Measurements from ENCODE around the gene HMCN2. TPM values are rescaled to one million over a fixed set of nuclear protein-coding genes. Genes with fewer than 3 reads are reported as not detected.

The HMCN2 gene
- total RNA-seq, 1 donor from 2014 or later: 7.8 TPM

- Histone ChIP-seq H3K4me1 (no peaks in the 10 kb centered on the region), H3K4me3 (no peak overlapping the region), H3K27me3 (no peaks in the 10 kb centered on the region), H3K9me3 (no peaks in the 10 kb centered on the region), H3K36me3 (peaks cover 12% of the 10 kb centered on the region), H3K27ac (no peak overlapping the region)
- DNase-seq: no peak
- intact Hi-C loops (cut with DNase I): loop anchor here (5.0 kb wide), 1 partner anchor 221 kb away; no protein-coding TSS in a partner anchor
- no peak for ATAC-seq
- no peak for TF ChIP-seq CTCF (IDR thresholded peaks at IDR 0.05)
Observed at GRCh38 chr9:130461731-130462130, 196.2 kb downstream of the HMCN2 start.

- Histone ChIP-seq H3K4me3 (no peak overlapping the region), H3K27ac (no peak overlapping the region), H3K36me3 (peaks cover 12% of the 10 kb centered on the region), H3K27me3 (no peaks in the 10 kb centered on the region), H3K4me1 (no peaks in the 10 kb centered on the region), H3K9me3 (no peaks in the 10 kb centered on the region)
- no peak for TF ChIP-seq CTCF (IDR thresholded peaks at IDR 0.05)
- intact Hi-C loops (cut with DNase I): loop anchor here (5.0 kb wide), 1 partner anchor 219 kb away; no protein-coding TSS in a partner anchor
- ATAC-seq (no peak), DNase-seq (no peak)
Observed at GRCh38 chr9:130462685-130463540, 197.4 kb downstream of the HMCN2 start.

- TF ChIP-seq CTCF (IDR thresholded peaks at IDR 0.05): no peak
- DNase-seq: no peak
- Histone ChIP-seq H3K9me3 (no peaks in the 10 kb centered on the region), H3K27ac (no peak overlapping the region), H3K36me3 (peaks cover 12% of the 10 kb centered on the region), H3K4me1 (no peaks in the 10 kb centered on the region), H3K4me3 (no peak overlapping the region), H3K27me3 (no peaks in the 10 kb centered on the region)
- intact Hi-C loops (cut with DNase I): loop anchor here (5.0 kb wide), 1 partner anchor 218 kb away; no protein-coding TSS in a partner anchor
- ATAC-seq: no peak
Observed at GRCh38 chr9:130463763-130464745, 198.5 kb downstream of the HMCN2 start.

GRCh38 chr9:130465383-130466096 lies 200.0 kb downstream of the HMCN2 start:
- H3K36me3 ChIP-seq: peaks cover 12% of the 10 kb centered on the region
- TF ChIP-seq CTCF (IDR thresholded peaks at IDR 0.05): no peak
- intact Hi-C loops (cut with DNase I): no loop called here
- no peak for ATAC-seq
- H3K27ac ChIP-seq: no peak overlapping the region
- no peaks in the 10 kb centered on the region for H3K27me3 ChIP-seq
- no peak overlapping the region for H3K4me3 ChIP-seq
- H3K4me1 ChIP-seq: no peaks in the 10 kb centered on the region
- no peaks in the 10 kb centered on the region for H3K9me3 ChIP-seq
- DNase-seq: no peak

GRCh38 chr9:130466537-130467217 lies 201.1 kb downstream of the HMCN2 start:
- no peak overlapping the region for H3K27ac ChIP-seq
- H3K4me3 ChIP-seq: no peak overlapping the region
- ATAC-seq (no peak), DNase-seq (no peak)
- H3K27me3 ChIP-seq: no peaks in the 10 kb centered on the region
- no peaks in the 10 kb centered on the region for H3K9me3 ChIP-seq
- H3K36me3 ChIP-seq: peaks cover 12% of the 10 kb centered on the region
- H3K4me1 ChIP-seq: no peaks in the 10 kb centered on the region
- intact Hi-C loops (cut with DNase I): no loop called here
- no peak for TF ChIP-seq CTCF (IDR thresholded peaks at IDR 0.05)
